HG02610 (cell line): ENCODE data around the gene PRLHR.
"Not testable (repeated sequence)": the region's sequence is repeated elsewhere in the genome, so short reads cannot be mapped to it uniquely, and the experiment has no call there.

Experiments
- ATAC-seq: cut with Tn5 transposase; IDR thresholded peaks from one replicate; pipeline ENCODE4 v1.9.1; 2021; ENCODE audit warnings: mild to moderate bottlenecking, moderate library complexity; ENCODE audit not compliant: unreplicated experiment

The PRLHR gene

GRCh38 chr10:118595598-118596425 is at the start of gene PRLHR:
TSS of gene PRLHR (minus strand) at chr10:118595648. CDS start at chr10:118595244, 404 bp downstream.
- ATAC-seq: no peak

- no peak for ATAC-seq
These were observed 46.8 kb upstream of the PRLHR start for GRCh38 chr10:118642228-118642627.

- no peak for ATAC-seq
These were observed 43.2 kb upstream of the PRLHR start for GRCh38 chr10:118638680-118639079.

GRCh38 chr10:118635674-118636402 is 40.4 kb upstream of the PRLHR start:
- no peak for ATAC-seq

- ATAC-seq: no peak
These were observed 38.3 kb upstream of the PRLHR start for GRCh38 chr10:118633786-118634185.

GRCh38 chr10:118629211-118629610 is 33.8 kb upstream of the PRLHR start:
- no peak for ATAC-seq

GRCh38 chr10:118628397-118628796 is 32.9 kb upstream of the PRLHR start:
- ATAC-seq: no peak

- no peak for ATAC-seq
These were observed 31.5 kb upstream of the PRLHR start for GRCh38 chr10:118626953-118627352.

GRCh38 chr10:118625504-118625903 is 30.1 kb upstream of the PRLHR start:
- ATAC-seq: no peak

- no peak for ATAC-seq
These were observed 29.3 kb upstream of the PRLHR start for GRCh38 chr10:118624747-118625146.

- ATAC-seq: no peak
These were observed 26.0 kb upstream of the PRLHR start for GRCh38 chr10:118621304-118621942.

GRCh38 chr10:118613863-118614262 is 18.4 kb upstream of the PRLHR start:
- ATAC-seq: not testable (repeated sequence)

- ATAC-seq: no peak
These were observed 15.1 kb upstream of the PRLHR start for GRCh38 chr10:118610577-118610976.

- no peak for ATAC-seq
These were observed 12.4 kb upstream of the PRLHR start for GRCh38 chr10:118607768-118608354.

GRCh38 chr10:118605694-118606093 is 10.2 kb upstream of the PRLHR start:
- no peak for ATAC-seq

GRCh38 chr10:118596426-118597124 is 1.1 kb upstream of the PRLHR start:
- ATAC-seq: no peak

GRCh38 chr10:118595064-118595420 is 406 bp downstream of the PRLHR start:
- no peak for ATAC-seq

- ATAC-seq: no peak
These were observed 920 bp downstream of the PRLHR start for GRCh38 chr10:118594392-118595063.

GRCh38 chr10:118592675-118593330 is 2.6 kb downstream of the PRLHR start:
- no peak for ATAC-seq

- ATAC-seq: no peak
These were observed 5.1 kb downstream of the PRLHR start for GRCh38 chr10:118590334-118590733.
